ENCODE results near the gene SCARF2.
"Not testable (repeated sequence)": the region's sequence is repeated elsewhere in the genome, so short reads cannot be mapped to it uniquely, and the experiment has no call there.

SCARF2 gene

GRCh38 chr22:20397498-20397897 is 40.1 kb downstream of the SCARF2 start:
- H3K4me3 ChIP-seq (ENCODE audit: low read length), result no peak overlapping the region
- no peak for DNase-seq (ENCODE audit: low read depth)
- TF ChIP-seq, protein P1, sequence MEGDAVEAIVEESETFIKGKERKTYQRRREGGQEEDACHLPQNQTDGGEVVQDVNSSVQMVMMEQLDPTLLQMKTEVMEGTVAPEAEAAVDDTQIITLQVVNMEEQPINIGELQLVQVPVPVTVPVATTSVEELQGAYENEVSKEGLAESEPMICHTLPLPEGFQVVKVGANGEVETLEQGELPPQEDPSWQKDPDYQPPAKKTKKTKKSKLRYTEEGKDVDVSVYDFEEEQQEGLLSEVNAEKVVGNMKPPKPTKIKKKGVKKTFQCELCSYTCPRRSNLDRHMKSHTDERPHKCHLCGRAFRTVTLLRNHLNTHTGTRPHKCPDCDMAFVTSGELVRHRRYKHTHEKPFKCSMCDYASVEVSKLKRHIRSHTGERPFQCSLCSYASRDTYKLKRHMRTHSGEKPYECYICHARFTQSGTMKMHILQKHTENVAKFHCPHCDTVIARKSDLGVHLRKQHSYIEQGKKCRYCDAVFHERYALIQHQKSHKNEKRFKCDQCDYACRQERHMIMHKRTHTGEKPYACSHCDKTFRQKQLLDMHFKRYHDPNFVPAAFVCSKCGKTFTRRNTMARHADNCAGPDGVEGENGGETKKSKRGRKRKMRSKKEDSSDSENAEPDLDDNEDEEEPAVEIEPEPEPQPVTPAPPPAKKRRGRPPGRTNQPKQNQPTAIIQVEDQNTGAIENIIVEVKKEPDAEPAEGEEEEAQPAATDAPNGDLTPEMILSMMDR (conservative IDR thresholded peaks at IDR 0.05; ENCODE audit: low read length), result no peak

GRCh38 chr22:20396639-20397038 is 41.0 kb downstream of the SCARF2 start:
- peak; percentile 67 for DNase-seq (ENCODE audit: low read depth)

DNA sequence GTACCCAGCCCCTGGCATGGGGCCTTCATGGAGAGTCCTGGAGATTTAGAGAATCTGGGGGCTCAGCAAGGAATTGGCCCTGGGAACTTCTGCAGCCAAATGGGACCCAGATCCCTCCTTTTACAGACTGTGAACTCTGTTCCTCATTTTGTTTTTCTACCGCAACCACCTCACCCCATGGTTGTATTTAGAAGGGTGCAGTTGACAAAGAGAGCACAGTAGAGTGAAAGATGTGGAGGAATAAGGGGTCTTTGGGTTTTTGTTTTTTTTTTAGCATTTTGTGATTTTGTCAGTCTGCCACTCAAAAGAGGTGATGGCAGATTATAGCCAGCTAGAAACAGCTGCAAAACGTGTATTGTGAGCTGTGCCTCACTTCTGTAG is 41.7 kb downstream of the SCARF2 start:
- no peak for DNase-seq (ENCODE audit: low read depth)
- no peak overlapping the region for H3K4me3 ChIP-seq (ENCODE audit: low read length)

More at GRCh38 chr22:20396639-20397038, 41.0 kb downstream of the SCARF2 start:
- no peak overlapping the region for H3K4me3 ChIP-seq (ENCODE audit: low read length)
- TF ChIP-seq, protein P1 (conservative IDR thresholded peaks at IDR 0.05; ENCODE audit: low read length), result no peak

GRCh38 chr22:20395181-20395906 is 42.3 kb downstream of the SCARF2 start:
- no peak for DNase-seq (ENCODE audit: low read depth)
- TF ChIP-seq, protein P1 (conservative IDR thresholded peaks at IDR 0.05; ENCODE audit: low read length), result no peak
- peak overlapping the region; percentile 13; the same call in 1 of the 2 replicates for H3K4me3 ChIP-seq (ENCODE audit: low read length)

More for the DNA sequence above, 41.7 kb downstream of the SCARF2 start:
- TF ChIP-seq, protein P1 (conservative IDR thresholded peaks at IDR 0.05; ENCODE audit: low read length), result no peak

- DNase-seq (ENCODE audit: low read depth), result peak; percentile 91
- TF ChIP-seq, protein P1 (conservative IDR thresholded peaks at IDR 0.05; ENCODE audit: low read length), result no peak
- peak within 1 kb of the TSS; percentile 77 for H3K4me3 ChIP-seq (ENCODE audit: low read length)
Observed at GRCh38 chr22:20393705-20394476, 43.7 kb downstream of the SCARF2 start, which contains the start of gene ZNF74. ZNF74 (plus strand) TSS chr22:20394151; CDS start chr22:20394629, 478 bp downstream.

GRCh38 chr22:20392983-20393704 is 44.5 kb downstream of the SCARF2 start:
- TF ChIP-seq, protein P1 (conservative IDR thresholded peaks at IDR 0.05; ENCODE audit: low read length), result no peak
- no peak for DNase-seq (ENCODE audit: low read depth)
- peak overlapping the region; percentile 77 for H3K4me3 ChIP-seq (ENCODE audit: low read length)

DNA sequence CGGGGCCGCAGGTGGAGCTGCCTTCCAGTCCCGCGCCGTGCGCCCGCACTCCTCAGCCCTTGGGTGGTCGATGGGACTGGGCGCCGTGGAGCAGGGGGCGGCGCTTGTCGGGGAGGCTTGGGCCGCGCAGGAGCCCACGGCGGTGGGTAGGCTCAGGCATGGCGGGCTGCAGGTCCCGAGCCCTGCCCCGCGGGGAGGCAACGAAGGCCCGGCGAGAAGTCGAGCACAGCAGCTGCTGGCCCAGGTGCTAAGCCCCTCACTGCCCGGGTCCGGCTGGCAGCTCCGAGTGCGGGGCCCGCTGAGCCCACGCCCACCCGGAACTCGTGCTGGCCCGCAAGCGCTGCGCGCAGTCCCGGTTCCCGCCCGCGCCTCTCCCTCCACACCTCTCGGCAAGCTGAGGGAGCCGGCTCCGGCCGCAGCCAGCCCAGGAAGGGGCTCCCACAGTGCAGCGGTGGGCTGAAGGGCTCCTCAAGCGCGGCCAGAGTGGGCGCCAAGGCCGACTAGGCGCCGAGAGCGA is 45.2 kb downstream of the SCARF2 start:
- H3K4me3 ChIP-seq (ENCODE audit: low read length); DNase-seq (ENCODE audit: low read depth): not testable (repeated sequence)
